Gastrocnemius medialis (tissue), 4 donors: Measurements from ENCODE around the gene SMAD6. TPM values are rescaled to one million over a fixed set of nuclear protein-coding genes. Genes with fewer than 3 reads are reported as not detected.

Source experiments
- ATAC-seq, 2 donors: fragments of 150-250 bp; one replicate each; pipeline ENCODE4 v1.9.1; 2016
- DNase-seq, 2 donors: peaks; one replicate each; pipeline ENCODE4 v3.0.0-alpha.2; 2019
- H3K27ac ChIP-seq, 4 donors: fragments of 200-600 bp; sonication (generic); 1 replicate in 1 of 4; 2 replicates in 3 of 4; pipeline ENCODE4 v1.5.1; 2016 to 2018; ENCODE audit warnings: mild to moderate bottlenecking in 2 of 4, moderate library complexity in 1 of 4
- H3K27me3 ChIP-seq, 3 donors: fragments of 200-600 bp; sonication (generic) in 2 of 3; 1 replicate in 1 of 3; 2 replicates in 2 of 3; pipeline versions ENCODE4 v1.5.1 to v1.6.0; 2016 to 2019; ENCODE audit warnings: mild to moderate bottlenecking in 1 of 3, moderate library complexity in 1 of 3
- H3K36me3 ChIP-seq, 2 donors: fragments of 200-600 bp; sonication (generic) in 1 of 2; one replicate each; pipeline ENCODE4 v1.5.1; 2017 to 2018
- H3K4me1 ChIP-seq, 2 donors: fragments of 200-600 bp; sonication (generic) in 1 of 2; one replicate each; pipeline ENCODE4 v1.5.1; 2016 to 2017; ENCODE audit warnings: mild to moderate bottlenecking in 2 of 2
- H3K4me3 ChIP-seq, 4 donors: fragments of 200-600 bp; sonication (generic) in 3 of 4; 1 replicate in 1 of 4; 2 replicates in 3 of 4; pipeline ENCODE4 v1.5.1; 2016 to 2019; ENCODE audit warnings: mild to moderate bottlenecking in 2 of 4
- H3K9me3 ChIP-seq, 3 donors: fragments of 200-600 bp; sonication (generic) in 2 of 3; 1 replicate in 1 of 3; 2 replicates in 2 of 3; pipeline ENCODE4 v1.5.1; 2016 to 2019
- POLR2A ChIP-seq, 2 donors: fragments of 450-650 bp; IDR thresholded peaks; one replicate each; pipeline ENCODE4 v1.6.1; 2017; ENCODE audit warnings: antibody characterized with exemption in 2 of 2, mild to moderate bottlenecking in 2 of 2, moderate library complexity in 2 of 2
- in situ Hi-C, 4 donors: fragments of 200-750 bp; cut with MboI; loops; one replicate each; pipeline versions ENCODE4 v1.15.0 to v1.8.0; 2017; ENCODE audit warnings: low sequenced_read_pairs in 4 of 4
- intact Hi-C: fragments of 100-400 bp; cut with DNase I; formaldehyde crosslinking; loops from one replicate; pipeline ENCODE4 v1.15.1; 2023; ENCODE audit warnings: low total_unique reads
- total RNA-seq, 4 donors: library from RNA; depleted of rRNA; stranded (reverse); fragments of >200 nt; gene quantifications; one replicate each; pipeline versions ENCODE4 v1.1.0 to v1.2.3, GENCODE V29; 2016
- TF ChIP-seq, protein P1 (sequence below), 5 experiments: fragments of 450-650 bp in 3 of 5; fragments of 200-600 bp in 2 of 5; sonication (generic) in 2 of 5; IDR thresholded peaks in 4 of 5; conservative IDR thresholded peaks in 1 of 5; 1 replicate in 4 of 5; 2 replicates in 1 of 5; pipeline ENCODE4 v1.5.1; 2016 to 2019; ENCODE audit warnings: antibody characterized with exemption in 5 of 5, mild to moderate bottlenecking in 3 of 5, moderate library complexity in 3 of 5

Gene SMAD6
- total RNA-seq, 4 donors from 2014 or later: 2.2 to 3.7 (median 2.4) TPM

DNA sequence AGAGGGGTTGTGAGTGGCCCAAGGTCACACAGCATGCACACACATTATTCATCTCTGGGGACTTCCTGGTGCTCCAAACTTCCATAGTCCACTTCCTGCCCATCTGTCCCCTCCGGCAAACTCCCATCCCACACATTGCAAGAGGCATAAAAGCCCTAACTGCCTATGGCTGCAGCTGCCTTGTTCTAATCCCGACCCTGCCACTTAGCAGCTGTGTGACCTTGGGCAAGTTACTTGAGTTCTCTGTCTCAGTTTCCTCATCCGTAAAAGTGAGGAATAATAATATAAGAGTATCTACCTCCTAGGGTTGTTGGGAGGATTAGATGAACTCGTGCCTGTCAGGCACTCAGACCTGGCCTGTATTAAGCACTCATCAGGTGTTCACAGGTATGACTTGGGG is 84.2 kb downstream of the SMAD6 start:
- no peak overlapping the region for H3K27ac ChIP-seq
- no peaks in the 10 kb centered on the region for H3K36me3 ChIP-seq
- H3K4me1 ChIP-seq: no peaks in the 10 kb centered on the region
- H3K9me3 ChIP-seq: no peaks in the 10 kb centered on the region
- no peak for TF ChIP-seq POLR2A (IDR thresholded peaks at IDR 0.05)
- TF ChIP-seq, protein P1, sequence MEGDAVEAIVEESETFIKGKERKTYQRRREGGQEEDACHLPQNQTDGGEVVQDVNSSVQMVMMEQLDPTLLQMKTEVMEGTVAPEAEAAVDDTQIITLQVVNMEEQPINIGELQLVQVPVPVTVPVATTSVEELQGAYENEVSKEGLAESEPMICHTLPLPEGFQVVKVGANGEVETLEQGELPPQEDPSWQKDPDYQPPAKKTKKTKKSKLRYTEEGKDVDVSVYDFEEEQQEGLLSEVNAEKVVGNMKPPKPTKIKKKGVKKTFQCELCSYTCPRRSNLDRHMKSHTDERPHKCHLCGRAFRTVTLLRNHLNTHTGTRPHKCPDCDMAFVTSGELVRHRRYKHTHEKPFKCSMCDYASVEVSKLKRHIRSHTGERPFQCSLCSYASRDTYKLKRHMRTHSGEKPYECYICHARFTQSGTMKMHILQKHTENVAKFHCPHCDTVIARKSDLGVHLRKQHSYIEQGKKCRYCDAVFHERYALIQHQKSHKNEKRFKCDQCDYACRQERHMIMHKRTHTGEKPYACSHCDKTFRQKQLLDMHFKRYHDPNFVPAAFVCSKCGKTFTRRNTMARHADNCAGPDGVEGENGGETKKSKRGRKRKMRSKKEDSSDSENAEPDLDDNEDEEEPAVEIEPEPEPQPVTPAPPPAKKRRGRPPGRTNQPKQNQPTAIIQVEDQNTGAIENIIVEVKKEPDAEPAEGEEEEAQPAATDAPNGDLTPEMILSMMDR (IDR thresholded peaks at IDR 0.05 in 4 of 5, conservative IDR thresholded peaks at IDR 0.05 in 1 of 5): no peak
- DNase-seq (no peak), ATAC-seq (no peak)
- no peaks in the 10 kb centered on the region for H3K27me3 ChIP-seq
- no peak overlapping the region for H3K4me3 ChIP-seq
- intact Hi-C loops: no loop called here
- in situ Hi-C loops: loop anchor here in 1 of 4 donors (25.0 kb wide), 1 partner anchor 174 kb away; no protein-coding TSS in a partner anchor

DNA sequence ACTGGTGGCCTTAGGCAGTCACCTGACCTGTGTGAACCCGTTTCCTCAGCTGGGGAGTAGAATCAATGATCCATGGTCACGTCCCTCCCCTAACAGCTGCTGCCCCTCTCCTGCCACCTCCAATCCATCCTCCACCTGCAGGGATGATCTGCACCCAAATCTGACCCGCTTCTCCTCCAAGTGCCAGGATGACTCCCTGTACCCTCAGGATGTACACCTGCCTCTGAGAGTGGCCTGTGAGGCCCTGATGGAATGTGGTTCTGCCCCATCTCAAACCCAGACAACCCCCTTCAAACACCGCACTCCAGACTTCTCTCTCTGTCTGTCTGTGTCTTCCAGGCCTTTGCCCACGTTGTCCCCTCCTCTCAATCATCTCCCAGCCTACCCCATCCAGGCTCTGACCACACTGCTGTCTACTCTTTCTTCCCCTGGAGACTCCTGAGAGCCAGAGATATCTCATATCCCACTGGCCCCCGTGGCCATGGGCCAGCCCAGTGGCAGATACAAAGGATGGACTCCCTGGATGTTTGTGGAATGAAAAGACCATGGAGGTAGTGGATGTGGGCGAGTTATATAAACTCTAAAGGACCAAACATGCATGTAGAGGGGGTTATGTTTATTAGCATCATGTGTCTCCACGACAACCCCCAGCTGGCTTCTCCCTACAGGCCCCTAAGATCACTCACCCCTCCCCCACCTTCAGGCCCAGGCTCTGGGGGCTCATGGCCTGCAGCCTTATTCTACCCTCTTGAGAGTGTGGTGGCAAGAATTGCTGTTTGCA is 84.9 kb downstream of the SMAD6 start:
- in situ Hi-C loops (loop anchor here in 1 of 4 donors (25.0 kb wide), 1 partner anchor 175 kb away; no protein-coding TSS in a partner anchor), intact Hi-C loops (no loop called here)
- no peaks in the 10 kb centered on the region for H3K36me3 ChIP-seq
- no peak overlapping the region for H3K4me3 ChIP-seq
- TF ChIP-seq POLR2A (IDR thresholded peaks at IDR 0.05): no peak
- TF ChIP-seq, protein P1 (IDR thresholded peaks at IDR 0.05 in 4 of 5, conservative IDR thresholded peaks at IDR 0.05 in 1 of 5): no peak
- DNase-seq: no peak
- H3K9me3 ChIP-seq: no peaks in the 10 kb centered on the region
- ATAC-seq: no peak
- H3K27me3 ChIP-seq: no peaks in the 10 kb centered on the region
- no peak overlapping the region for H3K27ac ChIP-seq
- no peaks in the 10 kb centered on the region for H3K4me1 ChIP-seq

DNA sequence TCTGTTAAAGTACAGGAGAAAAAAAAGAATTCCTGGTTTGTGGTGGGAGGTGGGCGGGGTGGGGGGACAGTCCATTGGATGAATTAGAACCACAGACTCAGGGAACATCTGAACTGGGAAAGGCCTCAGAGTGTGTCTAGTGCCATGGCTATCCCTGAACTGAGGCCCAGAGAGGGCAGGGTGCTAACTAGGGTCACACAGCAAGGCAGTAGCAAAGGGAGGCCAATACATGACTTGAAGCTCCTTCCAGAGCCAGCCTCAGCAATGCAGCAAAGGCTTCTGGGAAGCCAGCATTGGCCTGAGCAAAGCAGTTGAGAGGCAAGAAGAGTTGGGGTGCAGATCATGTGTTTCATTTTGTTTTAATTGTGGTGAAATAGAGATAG is 85.4 kb downstream of the SMAD6 start:
- intact Hi-C loops: no loop called here
- Histone ChIP-seq H3K36me3 (no peaks in the 10 kb centered on the region), H3K4me3 (no peak overlapping the region), H3K9me3 (no peaks in the 10 kb centered on the region), H3K27me3 (no peaks in the 10 kb centered on the region), H3K4me1 (no peaks in the 10 kb centered on the region), H3K27ac (no peak overlapping the region)
- DNase-seq: no peak
- ATAC-seq: no peak
- TF ChIP-seq, protein P1 (IDR thresholded peaks at IDR 0.05 in 4 of 5, conservative IDR thresholded peaks at IDR 0.05 in 1 of 5): no peak
- no peak for TF ChIP-seq POLR2A (IDR thresholded peaks at IDR 0.05)
- in situ Hi-C loops: loop anchor here in 1 of 4 donors (25.0 kb wide), 1 partner anchor 175 kb away; no protein-coding TSS in a partner anchor

DNA sequence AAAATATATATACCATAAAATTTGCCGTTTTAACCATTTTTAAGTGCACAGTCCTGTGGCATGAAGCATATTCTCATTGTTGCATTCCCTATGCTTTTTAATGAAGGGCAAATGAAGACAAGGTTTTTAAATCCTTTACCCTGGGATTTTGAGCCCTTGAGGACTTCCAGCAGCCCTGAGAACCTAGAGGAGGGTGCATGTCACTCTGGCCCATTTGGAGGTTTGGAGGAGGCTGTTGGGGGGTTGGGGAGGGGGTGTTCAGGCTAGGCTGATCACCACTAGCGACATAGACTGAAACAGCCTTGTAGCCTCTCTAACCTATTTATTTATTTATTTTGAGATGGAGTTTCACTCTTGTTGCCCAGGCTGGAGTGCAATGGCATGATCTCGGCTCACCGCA is 86.0 kb downstream of the SMAD6 start:
- in situ Hi-C loops: loop anchor here in 1 of 4 donors (25.0 kb wide), 1 partner anchor 176 kb away; no protein-coding TSS in a partner anchor
- no peak for DNase-seq
- no peak for TF ChIP-seq POLR2A (IDR thresholded peaks at IDR 0.05)
- TF ChIP-seq, protein P1 (IDR thresholded peaks at IDR 0.05 in 4 of 5, conservative IDR thresholded peaks at IDR 0.05 in 1 of 5): no peak
- Histone ChIP-seq H3K9me3 (no peaks in the 10 kb centered on the region), H3K27me3 (no peaks in the 10 kb centered on the region), H3K4me3 (no peak overlapping the region), H3K27ac (no peak overlapping the region), H3K36me3 (no peaks in the 10 kb centered on the region), H3K4me1 (no peaks in the 10 kb centered on the region)
- intact Hi-C loops: no loop called here
- no peak for ATAC-seq
